ENCODE data around the gene GPHN.

GPHN gene

GRCh38 chr14:66696326-66696725 lies 188.4 kb downstream of the GPHN start:
- TF ChIP-seq POLR2AphosphoS5 (IDR thresholded peaks at IDR 0.05; ENCODE audit: low read depth, low read length) (no peak), FOXP2 (optimal IDR thresholded peaks at IDR 0.05; ENCODE audit: borderline replicate concordance, extremely low read depth, extremely low read length, insufficient read depth) (no peak), TAF1 (IDR thresholded peaks at IDR 0.05; ENCODE audit: borderline replicate concordance, insufficient read depth, low read length) (no peak), SIN3A (IDR thresholded peaks at IDR 0.05; ENCODE audit: borderline replicate concordance, insufficient read depth, low read length) (no peak), REST (IDR thresholded peaks at IDR 0.05; ENCODE audit: insufficient read depth in 1 of 2, low read depth in 2 of 2, low read length in 2 of 2) (no peak)

- TF ChIP-seq FOXP2 (optimal IDR thresholded peaks at IDR 0.05; ENCODE audit: borderline replicate concordance, extremely low read depth, extremely low read length, insufficient read depth) (no peak), SIN3A (IDR thresholded peaks at IDR 0.05; ENCODE audit: borderline replicate concordance, insufficient read depth, low read length) (no peak), TAF1 (IDR thresholded peaks at IDR 0.05; ENCODE audit: borderline replicate concordance, insufficient read depth, low read length) (no peak)
Observed at GRCh38 chr14:66698503-66698902, 190.6 kb downstream of the GPHN start.

- TF ChIP-seq TAF1 (IDR thresholded peaks at IDR 0.05; ENCODE audit: borderline replicate concordance, insufficient read depth, low read length) (no peak), REST (IDR thresholded peaks at IDR 0.05; ENCODE audit: insufficient read depth in 1 of 2, low read depth in 2 of 2, low read length in 2 of 2) (no peak), FOXP2 (optimal IDR thresholded peaks at IDR 0.05; ENCODE audit: borderline replicate concordance, extremely low read depth, extremely low read length, insufficient read depth) (no peak), POLR2AphosphoS5 (IDR thresholded peaks at IDR 0.05; ENCODE audit: low read depth, low read length) (no peak), SIN3A (IDR thresholded peaks at IDR 0.05; ENCODE audit: borderline replicate concordance, insufficient read depth, low read length) (no peak)
Observed at GRCh38 chr14:66701813-66702212, 193.9 kb downstream of the GPHN start.

GRCh38 chr14:66708267-66708666 lies 200.3 kb downstream of the GPHN start:
- no peak for TF ChIP-seq TAF1 (IDR thresholded peaks at IDR 0.05; ENCODE audit: borderline replicate concordance, insufficient read depth, low read length)

- TF ChIP-seq FOXP2 (optimal IDR thresholded peaks at IDR 0.05; ENCODE audit: borderline replicate concordance, extremely low read depth, extremely low read length, insufficient read depth) (no peak), TAF1 (IDR thresholded peaks at IDR 0.05; ENCODE audit: borderline replicate concordance, insufficient read depth, low read length) (no peak), POLR2AphosphoS5 (IDR thresholded peaks at IDR 0.05; ENCODE audit: low read depth, low read length) (no peak), SIN3A (IDR thresholded peaks at IDR 0.05; ENCODE audit: borderline replicate concordance, insufficient read depth, low read length) (no peak), REST (IDR thresholded peaks at IDR 0.05; ENCODE audit: insufficient read depth in 1 of 2, low read depth in 2 of 2, low read length in 2 of 2) (no peak)
Observed at GRCh38 chr14:66709291-66709690, 201.3 kb downstream of the GPHN start.

GRCh38 chr14:66716227-66716626 lies 208.3 kb downstream of the GPHN start:
- TF ChIP-seq FOXP2 (optimal IDR thresholded peaks at IDR 0.05; ENCODE audit: borderline replicate concordance, extremely low read depth, extremely low read length, insufficient read depth): no peak
- no peak for TF ChIP-seq POLR2AphosphoS5 (IDR thresholded peaks at IDR 0.05; ENCODE audit: low read depth, low read length)
- no peak for TF ChIP-seq SIN3A (IDR thresholded peaks at IDR 0.05; ENCODE audit: borderline replicate concordance, insufficient read depth, low read length)
- no peak for TF ChIP-seq REST (IDR thresholded peaks at IDR 0.05; ENCODE audit: insufficient read depth in 1 of 2, low read depth in 2 of 2, low read length in 2 of 2)
- TF ChIP-seq TAF1 (IDR thresholded peaks at IDR 0.05; ENCODE audit: borderline replicate concordance, insufficient read depth, low read length): no peak

Data from PFSK-1 (cell line).